Neutrophil (primary cell): ENCODE measurements around the gene GSTO2.

Source experiments
- H3K27ac ChIP-seq: fragments of 200-600 bp; sonication (generic); 2 replicates; pipeline ENCODE4 v1.5.1; 2016; ENCODE audit warnings: mild to moderate bottlenecking, moderate library complexity
- H3K27me3 ChIP-seq: fragments of 200-600 bp; sonication (generic); 2 replicates; pipeline ENCODE4 v1.6.0; 2016; ENCODE audit warnings: mild to moderate bottlenecking
- H3K36me3 ChIP-seq: fragments of 200-600 bp; sonication (generic); 2 replicates; pipeline ENCODE4 v1.5.1; 2017
- H3K4me1 ChIP-seq, 2 experiments: fragments of 200-600 bp in 1 of 2; sonication (generic) in 1 of 2; 1 replicate in 1 of 2; 2 replicates in 1 of 2; pipeline versions ENCODE4 v1.5.1 to v1.6.1; 2013 to 2016; ENCODE audit warnings: low read depth in 1 of 2, low read length in 1 of 2, mild to moderate bottlenecking in 1 of 2, moderate library complexity in 1 of 2; ENCODE audit not compliant: control insufficient read depth in 1 of 2, insufficient read depth in 1 of 2
- H3K4me3 ChIP-seq, 2 experiments: fragments of 200-600 bp in 1 of 2; sonication (generic) in 1 of 2; 1 replicate in 1 of 2; 2 replicates in 1 of 2; pipeline ENCODE4 v1.5.1; 2013 to 2016; ENCODE audit warnings: low read depth in 1 of 2, low read length in 1 of 2, mild to moderate bottlenecking in 1 of 2, moderate library complexity in 1 of 2
- H3K9me3 ChIP-seq: fragments of 200-600 bp; sonication (generic); 2 replicates; pipeline ENCODE4 v1.5.1; 2016
- TF ChIP-seq, protein P1 (sequence below): fragments of 200-600 bp; sonication (generic); IDR thresholded peaks from 2 replicates; pipeline ENCODE4 v1.5.1; 2016; ENCODE audit warnings: antibody characterized with exemption

Gene GSTO2

DNA sequence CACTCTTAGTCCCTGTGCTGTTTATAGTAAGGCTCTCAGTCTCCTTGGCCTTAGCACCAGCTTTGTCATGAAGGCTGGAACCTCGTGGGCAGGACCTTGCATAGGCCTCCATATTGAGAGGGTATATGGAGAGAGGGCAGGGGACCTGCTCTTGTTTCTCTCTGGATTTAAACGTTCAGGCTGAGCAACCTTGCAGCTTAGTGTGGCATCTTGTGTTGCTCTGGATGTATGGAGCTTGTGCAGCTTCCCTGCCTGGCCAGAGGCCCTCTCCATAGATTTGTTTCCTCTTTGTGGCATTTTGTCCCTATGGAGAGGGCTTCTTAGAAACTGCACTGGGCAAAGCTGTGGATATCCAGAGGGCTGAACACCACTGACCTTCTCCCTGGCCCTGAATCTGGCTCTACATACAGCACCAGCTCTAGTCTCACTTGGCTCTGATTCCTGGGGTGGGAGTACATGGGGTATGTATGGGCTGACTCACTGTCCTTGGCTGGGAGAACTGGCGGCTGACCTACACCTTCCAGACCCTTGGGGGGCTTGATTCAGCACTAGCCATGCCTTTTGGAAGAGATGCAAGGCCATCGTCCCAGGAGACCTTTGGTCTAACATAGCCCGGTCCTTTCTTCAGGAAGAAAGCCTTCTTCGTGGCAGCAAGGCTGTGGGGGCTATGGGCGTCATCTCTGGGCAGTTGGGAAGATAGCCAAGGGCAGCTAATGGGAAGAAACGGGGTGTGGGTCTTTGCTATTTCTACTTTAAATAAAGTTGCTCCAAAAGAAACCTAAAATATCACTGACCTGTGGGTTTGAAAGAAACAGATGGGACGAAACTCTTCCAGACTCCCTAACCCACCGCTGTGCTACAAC is 38.8 kb downstream of the GSTO2 start:
- Histone ChIP-seq H3K4me3 (no peak overlapping the region), H3K9me3 (no peaks in the 10 kb centered on the region), H3K27me3 (no peaks in the 10 kb centered on the region), H3K4me1 (peaks cover 43 to 72% of the 10 kb centered on the region in 2 experiments), H3K27ac (peak overlapping the region; percentile 72), H3K36me3 (peaks cover 65% of the 10 kb centered on the region)
- TF ChIP-seq, protein P1, sequence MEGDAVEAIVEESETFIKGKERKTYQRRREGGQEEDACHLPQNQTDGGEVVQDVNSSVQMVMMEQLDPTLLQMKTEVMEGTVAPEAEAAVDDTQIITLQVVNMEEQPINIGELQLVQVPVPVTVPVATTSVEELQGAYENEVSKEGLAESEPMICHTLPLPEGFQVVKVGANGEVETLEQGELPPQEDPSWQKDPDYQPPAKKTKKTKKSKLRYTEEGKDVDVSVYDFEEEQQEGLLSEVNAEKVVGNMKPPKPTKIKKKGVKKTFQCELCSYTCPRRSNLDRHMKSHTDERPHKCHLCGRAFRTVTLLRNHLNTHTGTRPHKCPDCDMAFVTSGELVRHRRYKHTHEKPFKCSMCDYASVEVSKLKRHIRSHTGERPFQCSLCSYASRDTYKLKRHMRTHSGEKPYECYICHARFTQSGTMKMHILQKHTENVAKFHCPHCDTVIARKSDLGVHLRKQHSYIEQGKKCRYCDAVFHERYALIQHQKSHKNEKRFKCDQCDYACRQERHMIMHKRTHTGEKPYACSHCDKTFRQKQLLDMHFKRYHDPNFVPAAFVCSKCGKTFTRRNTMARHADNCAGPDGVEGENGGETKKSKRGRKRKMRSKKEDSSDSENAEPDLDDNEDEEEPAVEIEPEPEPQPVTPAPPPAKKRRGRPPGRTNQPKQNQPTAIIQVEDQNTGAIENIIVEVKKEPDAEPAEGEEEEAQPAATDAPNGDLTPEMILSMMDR, result no peak

- Histone ChIP-seq H3K4me1 (peaks cover 42 to 72% of the 10 kb centered on the region in 2 experiments), H3K36me3 (peaks cover 72% of the 10 kb centered on the region), H3K4me3 (no peak overlapping the region), H3K27me3 (no peaks in the 10 kb centered on the region), H3K27ac (peak overlapping the region; percentile 72), H3K9me3 (no peaks in the 10 kb centered on the region)
- TF ChIP-seq, protein P1, result no peak
Measured at GRCh38 chr10:104308439-104308903, 39.5 kb downstream of the GSTO2 start.

GRCh38 chr10:104309980-104310978 is 41.3 kb downstream of the GSTO2 start:
- peaks cover 35 to 72% of the 10 kb centered on the region in 2 experiments for H3K4me1 ChIP-seq
- peak overlapping the region; percentile 63 for H3K27ac ChIP-seq
- peaks cover 90% of the 10 kb centered on the region for H3K36me3 ChIP-seq
- H3K27me3 ChIP-seq, result no peaks in the 10 kb centered on the region
- no peak overlapping the region for H3K4me3 ChIP-seq
- TF ChIP-seq, protein P1, result no peak
- no peaks in the 10 kb centered on the region for H3K9me3 ChIP-seq

- Histone ChIP-seq H3K27ac (peak overlapping the region; percentile 63), H3K9me3 (no peaks in the 10 kb centered on the region), H3K36me3 (peaks cover 98% of the 10 kb centered on the region), H3K27me3 (no peaks in the 10 kb centered on the region), H3K4me1 (peaks cover 25 to 63% of the 10 kb centered on the region in 2 experiments), H3K4me3 (no peak overlapping the region)
- TF ChIP-seq, protein P1, result no peak
Measured at GRCh38 chr10:104311184-104311720, 42.3 kb downstream of the GSTO2 start.
